Fibroblast of pulmonary artery (primary cell): Measurements from ENCODE around the gene TEAD1.

Experiments used
- DNase-seq: peaks from one replicate; pipeline ENCODE4 v3.0.0-alpha.2; 2010; ENCODE audit warnings: low read depth
- H3K4me3 ChIP-seq: replicated peaks from 2 replicates; pipeline ENCODE4 v1.5.1; 2011; ENCODE audit warnings: low read depth, mild to moderate bottlenecking, control low read depth, low read length, moderate library complexity
- TF ChIP-seq, protein P1 (sequence below): IDR thresholded peaks from 2 replicates; pipeline ENCODE4 v1.5.1; 2011; ENCODE audit warnings: mild to moderate bottlenecking, control low read depth, low read length, inconsistent platforms; ENCODE audit errors: missing control alignments

Gene TEAD1

DNA sequence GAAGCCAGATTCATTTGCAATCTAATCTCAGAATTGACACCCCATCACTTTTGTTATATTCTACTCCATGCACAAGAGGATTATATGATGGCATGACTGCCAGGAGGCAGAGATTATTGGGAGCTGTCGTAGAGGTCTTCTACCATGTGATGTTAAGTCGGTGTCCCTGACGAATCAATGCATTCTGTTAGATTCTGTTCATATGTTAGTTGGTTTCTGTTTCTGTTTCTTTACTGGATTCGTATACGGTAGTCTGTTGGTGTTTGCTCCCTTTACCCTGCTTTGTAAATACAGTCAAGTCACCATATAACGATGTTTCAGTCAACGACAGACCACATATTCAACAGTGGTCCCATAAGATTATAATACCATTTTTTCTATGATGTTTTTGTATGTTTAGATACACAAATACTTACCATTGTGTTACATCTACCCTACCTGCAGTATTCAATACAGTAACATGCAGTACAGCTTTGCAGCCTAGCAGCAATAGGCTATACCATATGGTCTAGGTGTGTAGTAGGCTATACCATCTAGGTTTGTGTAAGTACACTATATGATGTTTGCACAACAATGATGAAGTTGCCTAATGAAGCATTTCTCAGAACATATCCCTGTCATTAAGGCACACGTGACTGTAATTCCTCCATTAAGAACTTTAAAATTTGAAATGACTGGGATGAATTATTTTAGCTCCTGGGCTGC, 312.1 kb downstream of the TEAD1 start:
- DNase-seq: no peak
- TF ChIP-seq, protein P1, sequence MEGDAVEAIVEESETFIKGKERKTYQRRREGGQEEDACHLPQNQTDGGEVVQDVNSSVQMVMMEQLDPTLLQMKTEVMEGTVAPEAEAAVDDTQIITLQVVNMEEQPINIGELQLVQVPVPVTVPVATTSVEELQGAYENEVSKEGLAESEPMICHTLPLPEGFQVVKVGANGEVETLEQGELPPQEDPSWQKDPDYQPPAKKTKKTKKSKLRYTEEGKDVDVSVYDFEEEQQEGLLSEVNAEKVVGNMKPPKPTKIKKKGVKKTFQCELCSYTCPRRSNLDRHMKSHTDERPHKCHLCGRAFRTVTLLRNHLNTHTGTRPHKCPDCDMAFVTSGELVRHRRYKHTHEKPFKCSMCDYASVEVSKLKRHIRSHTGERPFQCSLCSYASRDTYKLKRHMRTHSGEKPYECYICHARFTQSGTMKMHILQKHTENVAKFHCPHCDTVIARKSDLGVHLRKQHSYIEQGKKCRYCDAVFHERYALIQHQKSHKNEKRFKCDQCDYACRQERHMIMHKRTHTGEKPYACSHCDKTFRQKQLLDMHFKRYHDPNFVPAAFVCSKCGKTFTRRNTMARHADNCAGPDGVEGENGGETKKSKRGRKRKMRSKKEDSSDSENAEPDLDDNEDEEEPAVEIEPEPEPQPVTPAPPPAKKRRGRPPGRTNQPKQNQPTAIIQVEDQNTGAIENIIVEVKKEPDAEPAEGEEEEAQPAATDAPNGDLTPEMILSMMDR: no peak
- no peak overlapping the region for H3K4me3 ChIP-seq

DNA sequence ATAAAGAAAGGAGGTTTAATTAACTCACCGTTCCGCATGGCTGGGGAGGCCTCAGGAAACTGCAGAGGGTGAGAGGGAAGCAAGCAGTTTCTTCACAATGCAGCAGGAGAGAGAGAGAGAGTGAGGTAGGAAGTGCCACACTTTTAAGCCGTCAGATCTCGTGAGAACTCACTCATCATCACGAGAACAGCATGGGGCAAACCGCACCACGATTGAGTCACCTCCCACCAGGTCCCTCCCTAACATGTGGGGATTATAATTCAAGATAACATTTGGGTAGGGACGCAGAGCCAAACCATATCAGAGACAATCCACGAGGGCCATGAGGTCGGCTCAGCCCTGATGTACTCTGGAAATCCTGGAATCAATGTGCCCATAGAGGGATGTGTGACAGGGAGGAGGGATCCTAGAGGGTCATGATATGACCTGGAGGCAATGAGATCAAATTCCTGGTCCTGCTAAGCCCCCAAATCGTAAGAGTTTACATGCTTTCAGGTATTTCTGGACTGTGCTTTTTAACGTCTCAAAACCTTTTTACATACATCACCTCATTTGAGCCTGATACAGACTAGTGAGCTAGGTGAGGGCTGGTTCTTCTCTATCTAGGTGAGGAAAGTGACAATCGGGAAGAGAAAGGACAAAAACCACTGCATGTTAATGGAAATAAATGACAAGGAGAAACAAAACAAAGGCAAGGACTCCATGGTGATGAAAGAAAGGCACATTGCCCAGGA, 315.4 kb downstream of the TEAD1 start:
- no peak overlapping the region for H3K4me3 ChIP-seq
- DNase-seq: no peak
- TF ChIP-seq, protein P1: no peak

DNA sequence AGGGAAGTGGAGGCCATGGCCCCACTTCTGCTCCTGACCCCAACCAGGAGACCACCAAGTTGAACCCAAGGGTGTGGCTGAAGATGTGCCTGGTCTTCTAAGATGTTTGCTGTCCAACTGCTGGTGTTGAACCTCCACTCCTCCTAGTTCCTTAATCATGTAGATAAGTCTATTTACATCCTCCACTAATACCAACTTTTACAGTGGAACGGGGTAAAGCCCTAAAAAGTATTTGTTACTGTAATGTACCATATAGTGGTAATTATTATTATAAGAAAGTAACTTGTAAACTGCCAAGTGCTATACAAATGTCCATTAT, 315.9 kb downstream of the TEAD1 start:
- no peak overlapping the region for H3K4me3 ChIP-seq
- DNase-seq: no peak
- TF ChIP-seq, protein P1: no peak

DNA sequence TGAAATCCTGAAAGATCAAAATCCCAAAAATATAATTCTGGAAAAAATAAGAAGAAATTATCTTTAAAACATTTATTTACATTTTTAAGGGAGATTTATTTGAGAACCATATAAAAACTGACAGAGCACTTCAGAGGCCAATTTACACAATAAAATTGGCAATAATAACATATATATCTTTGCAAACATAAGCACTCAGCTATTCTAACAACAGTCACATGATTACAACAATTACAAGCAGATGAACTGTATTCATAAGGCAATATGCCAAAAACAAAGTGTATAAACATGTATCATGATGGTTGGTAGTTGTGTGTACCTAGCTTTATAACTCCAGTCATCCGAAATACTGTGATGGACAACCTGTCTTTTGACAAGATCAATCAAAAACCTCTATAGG, 317.2 kb downstream of the TEAD1 start:
- no peak for DNase-seq
- TF ChIP-seq, protein P1: no peak

DNA sequence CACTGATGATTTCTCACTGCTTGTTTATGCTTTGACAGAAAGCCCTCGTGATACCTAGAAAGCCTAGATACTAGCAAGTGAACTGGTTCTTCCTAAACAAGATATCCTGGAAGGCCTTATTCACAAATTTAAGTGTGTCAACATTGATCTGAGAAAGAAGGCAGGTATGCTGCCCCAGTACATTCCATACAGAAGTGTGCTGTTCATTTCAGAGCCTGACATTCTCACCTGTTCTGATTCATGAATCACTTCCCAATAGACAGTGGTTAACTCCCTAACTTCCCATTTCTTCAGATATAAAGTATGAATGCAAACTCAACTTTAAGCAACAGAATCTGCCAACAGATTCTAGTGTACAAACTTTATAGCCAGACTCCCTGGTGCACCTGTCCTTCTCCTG, 319.4 kb downstream of the TEAD1 start:
- H3K4me3 ChIP-seq: no peak overlapping the region
- no peak for DNase-seq
- TF ChIP-seq, protein P1: no peak

More for the DNA sequence above, 317.2 kb downstream of the TEAD1 start:
- H3K4me3 ChIP-seq: no peak overlapping the region
